Measurements from ENCODE around the gene RHEBL1.

RHEBL1 gene

DNA sequence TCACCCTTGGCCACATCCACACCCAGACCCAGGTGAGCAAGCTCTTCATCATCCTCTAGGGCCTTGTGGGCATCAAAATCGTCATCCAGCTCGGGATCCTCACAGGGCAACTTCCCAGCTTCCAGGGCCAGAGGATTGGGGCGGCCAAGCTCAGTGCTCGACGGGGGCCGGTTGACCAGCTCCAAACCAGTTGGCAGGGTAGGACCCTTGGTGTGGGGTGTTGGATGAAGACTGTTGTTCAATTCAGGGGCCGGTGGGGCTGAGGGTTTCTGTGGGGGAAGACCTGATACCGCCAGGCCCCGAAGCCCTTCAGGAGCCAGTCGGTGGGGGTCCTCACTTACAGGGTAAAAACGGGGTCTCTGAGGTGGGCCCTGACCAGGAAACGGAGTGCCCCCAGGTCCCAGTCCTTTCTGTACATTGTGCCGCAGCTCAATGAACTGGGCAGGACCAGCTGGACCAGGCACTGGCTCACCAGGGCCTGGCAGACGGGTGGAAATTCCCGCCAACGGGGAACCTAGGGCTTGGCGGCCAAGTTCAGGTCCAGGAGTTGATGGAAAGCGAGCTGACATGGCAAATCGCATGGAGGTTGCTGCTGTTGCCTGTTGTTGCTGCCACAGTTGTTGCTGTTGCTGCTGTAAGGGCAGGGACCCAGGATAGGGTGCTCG lies 31.4 kb downstream of the RHEBL1 start:
- TF ChIP-seq, protein P1, sequence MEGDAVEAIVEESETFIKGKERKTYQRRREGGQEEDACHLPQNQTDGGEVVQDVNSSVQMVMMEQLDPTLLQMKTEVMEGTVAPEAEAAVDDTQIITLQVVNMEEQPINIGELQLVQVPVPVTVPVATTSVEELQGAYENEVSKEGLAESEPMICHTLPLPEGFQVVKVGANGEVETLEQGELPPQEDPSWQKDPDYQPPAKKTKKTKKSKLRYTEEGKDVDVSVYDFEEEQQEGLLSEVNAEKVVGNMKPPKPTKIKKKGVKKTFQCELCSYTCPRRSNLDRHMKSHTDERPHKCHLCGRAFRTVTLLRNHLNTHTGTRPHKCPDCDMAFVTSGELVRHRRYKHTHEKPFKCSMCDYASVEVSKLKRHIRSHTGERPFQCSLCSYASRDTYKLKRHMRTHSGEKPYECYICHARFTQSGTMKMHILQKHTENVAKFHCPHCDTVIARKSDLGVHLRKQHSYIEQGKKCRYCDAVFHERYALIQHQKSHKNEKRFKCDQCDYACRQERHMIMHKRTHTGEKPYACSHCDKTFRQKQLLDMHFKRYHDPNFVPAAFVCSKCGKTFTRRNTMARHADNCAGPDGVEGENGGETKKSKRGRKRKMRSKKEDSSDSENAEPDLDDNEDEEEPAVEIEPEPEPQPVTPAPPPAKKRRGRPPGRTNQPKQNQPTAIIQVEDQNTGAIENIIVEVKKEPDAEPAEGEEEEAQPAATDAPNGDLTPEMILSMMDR (IDR thresholded peaks at IDR 0.05; ENCODE audit: unreplicated experiment in 3 of 3), result no peak
- no peaks in the 10 kb centered on the region for H3K27me3 Mint-ChIP-seq (ENCODE audit: low read depth)
- H3K4me3 Mint-ChIP-seq, result no peak overlapping the region
- H3K36me3 Mint-ChIP-seq (ENCODE audit: low read depth), result peaks cover 60% of the 10 kb centered on the region
- H3K4me1 Mint-ChIP-seq, result peaks cover 4% of the 10 kb centered on the region
- H3K9me3 Mint-ChIP-seq, result no peaks in the 10 kb centered on the region
- H3K27ac Mint-ChIP-seq, result no peak overlapping the region

DNA sequence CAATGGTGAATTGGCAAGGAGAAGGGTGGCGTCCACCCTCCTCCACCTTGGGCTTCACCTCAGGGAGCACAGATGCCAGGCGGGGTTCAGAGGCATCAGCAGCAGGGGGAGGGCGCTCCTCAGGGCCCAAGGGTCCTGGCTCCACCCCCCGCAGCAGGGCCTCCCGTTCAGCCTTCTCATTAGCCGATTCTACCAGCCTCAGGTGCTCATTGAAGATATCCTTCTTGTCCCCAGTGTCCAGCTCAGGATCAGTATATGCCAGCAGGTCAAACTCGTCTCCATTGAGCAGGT lies 31.9 kb downstream of the RHEBL1 start:
- no peak overlapping the region for H3K27ac Mint-ChIP-seq
- TF ChIP-seq, protein P1 (IDR thresholded peaks at IDR 0.05; ENCODE audit: unreplicated experiment in 3 of 3), result no peak
- H3K4me3 Mint-ChIP-seq, result no peak overlapping the region
- H3K9me3 Mint-ChIP-seq, result no peaks in the 10 kb centered on the region
- peaks cover 4% of the 10 kb centered on the region for H3K4me1 Mint-ChIP-seq
- H3K27me3 Mint-ChIP-seq (ENCODE audit: low read depth), result no peaks in the 10 kb centered on the region
- peaks cover 54% of the 10 kb centered on the region for H3K36me3 Mint-ChIP-seq (ENCODE audit: low read depth)

DNA sequence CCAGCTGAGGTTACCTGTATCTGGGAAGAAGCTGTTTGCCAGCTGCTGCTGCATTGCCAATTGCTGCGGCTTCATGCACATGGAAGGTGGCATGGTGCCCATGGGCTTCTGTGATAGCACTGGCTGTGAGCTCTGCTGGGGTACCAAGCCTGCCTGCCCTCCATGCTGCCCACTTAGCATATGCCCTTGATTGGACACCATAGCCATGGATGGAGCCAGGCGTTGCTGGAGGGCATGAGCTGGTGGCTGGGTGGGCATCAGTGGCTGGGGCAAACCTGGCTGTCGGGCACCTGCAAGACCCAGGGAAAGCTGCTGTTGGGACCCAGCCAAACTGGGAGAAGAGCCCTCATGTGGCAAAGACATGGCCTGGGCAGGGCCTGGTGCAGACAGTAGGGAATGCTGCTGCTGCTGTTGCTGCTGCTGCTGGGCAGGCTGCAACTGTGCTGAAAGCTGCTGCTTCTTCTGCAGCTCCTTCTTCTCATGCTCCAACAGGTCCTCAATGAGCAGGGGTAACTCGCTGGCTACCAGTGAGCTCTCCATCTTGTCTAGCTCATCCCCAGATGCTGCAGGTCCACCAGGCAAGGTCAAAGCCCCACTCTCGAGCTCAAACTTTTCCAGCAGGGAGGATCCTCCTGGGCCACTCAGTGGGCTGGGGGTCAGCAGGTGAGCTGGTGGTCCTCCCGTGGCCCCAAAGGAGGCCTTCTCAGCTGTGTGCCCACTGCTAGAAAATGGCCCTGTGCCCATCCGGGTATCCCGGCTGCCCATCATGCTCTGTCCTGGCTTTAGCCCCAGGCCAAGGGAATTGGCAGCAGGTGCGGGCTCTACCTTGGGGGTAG lies 32.5 kb downstream of the RHEBL1 start:
- H3K4me3 Mint-ChIP-seq, result no peak overlapping the region
- H3K36me3 Mint-ChIP-seq (ENCODE audit: low read depth), result peaks cover 49% of the 10 kb centered on the region
- no peaks in the 10 kb centered on the region for H3K9me3 Mint-ChIP-seq
- H3K27me3 Mint-ChIP-seq (ENCODE audit: low read depth), result no peaks in the 10 kb centered on the region
- H3K27ac Mint-ChIP-seq, result no peak overlapping the region
- TF ChIP-seq, protein P1 (IDR thresholded peaks at IDR 0.05; ENCODE audit: unreplicated experiment in 3 of 3), result no peak
- peaks cover 4% of the 10 kb centered on the region for H3K4me1 Mint-ChIP-seq

DNA sequence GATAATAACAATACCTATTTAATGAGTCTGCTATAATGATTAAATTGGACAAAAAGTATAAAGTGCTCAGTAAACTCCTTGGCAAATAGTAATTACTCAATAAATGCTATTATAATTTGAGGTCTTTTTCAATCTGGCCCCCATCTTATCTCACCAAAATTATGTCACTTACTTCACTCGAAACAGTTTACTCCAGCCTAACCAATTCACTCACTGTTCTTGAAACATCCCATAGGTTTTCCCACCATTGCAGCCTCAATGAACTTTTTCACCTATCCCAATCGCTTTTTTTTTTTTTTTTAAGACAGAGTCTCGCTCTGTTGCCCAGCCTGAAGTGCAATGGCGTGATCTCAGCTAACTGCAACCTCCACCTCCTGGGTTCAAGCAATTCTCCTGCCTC lies 33.8 kb downstream of the RHEBL1 start:
- Mint-ChIP-seq H3K9me3 (no peaks in the 10 kb centered on the region), H3K27me3 (ENCODE audit: low read depth) (no peaks in the 10 kb centered on the region), H3K4me3 (no peak overlapping the region), H3K4me1 (peaks cover 4% of the 10 kb centered on the region), H3K27ac (no peak overlapping the region), H3K36me3 (ENCODE audit: low read depth) (peaks cover 45% of the 10 kb centered on the region)
- TF ChIP-seq, protein P1 (IDR thresholded peaks at IDR 0.05; ENCODE audit: unreplicated experiment in 3 of 3), result no peak

- Mint-ChIP-seq H3K4me3 (no peak overlapping the region), H3K4me1 (peaks cover 4% of the 10 kb centered on the region), H3K9me3 (no peaks in the 10 kb centered on the region), H3K27ac (no peak overlapping the region), H3K36me3 (ENCODE audit: low read depth) (peaks cover 52% of the 10 kb centered on the region), H3K27me3 (ENCODE audit: low read depth) (no peaks in the 10 kb centered on the region)
- TF ChIP-seq, protein P1 (IDR thresholded peaks at IDR 0.05; ENCODE audit: unreplicated experiment in 3 of 3), result no peak
These were observed 35.5 kb downstream of the RHEBL1 start for GRCh38 chr12:49034286-49034622.

Data from nephron (organoid).